Neuronal stem cell (in vitro differentiated cells): ENCODE results near the gene AGXT2.

Experiments used
- DNase-seq: peaks from one replicate; pipeline ENCODE4 v3.0.0-alpha.2; 2013; ENCODE audit warnings: low spot score
- H2AFZ ChIP-seq: one replicate; pipeline ENCODE4 v1.6.1; 2013; ENCODE audit warnings: mild to moderate bottlenecking, low read length, inconsistent platforms
- H2AK5ac ChIP-seq: 2 replicates; pipeline ENCODE4 v1.6.1; 2013; ENCODE audit warnings: low read depth, mild to moderate bottlenecking, inconsistent platforms, low read length, moderate library complexity, mixed read lengths
- H2BK120ac ChIP-seq: 2 replicates; pipeline ENCODE4 v1.6.1; 2013; ENCODE audit warnings: low read depth, mild to moderate bottlenecking, inconsistent platforms, low read length, moderate library complexity, mixed read lengths
- H2BK12ac ChIP-seq: one replicate; pipeline ENCODE4 v1.6.1; 2013; ENCODE audit warnings: low read length, inconsistent platforms
- H2BK15ac ChIP-seq: 2 replicates; pipeline ENCODE4 v1.6.1; 2013; ENCODE audit warnings: mild to moderate bottlenecking, low read length, inconsistent platforms, mixed read lengths
- H2BK5ac ChIP-seq: one replicate; pipeline ENCODE4 v1.6.1; 2013; ENCODE audit warnings: inconsistent platforms, mild to moderate bottlenecking, low read length, moderate library complexity
- H3K14ac ChIP-seq: one replicate; pipeline ENCODE4 v1.6.1; 2013; ENCODE audit warnings: low read length, inconsistent platforms
- H3K18ac ChIP-seq: 2 replicates; pipeline ENCODE4 v1.6.1; 2013; ENCODE audit warnings: low read length, inconsistent platforms
- H3K23ac ChIP-seq: 2 replicates; pipeline ENCODE4 v1.6.1; 2013; ENCODE audit warnings: low read depth, mild to moderate bottlenecking, mixed read lengths, low read length, inconsistent platforms; ENCODE audit not compliant: poor library complexity
- H3K27ac ChIP-seq: replicated peaks from 3 replicates; pipeline ENCODE4 v1.5.1; 2013; ENCODE audit warnings: low read length, inconsistent platforms
- H3K27me3 ChIP-seq, 3 experiments: 2 replicates each; pipeline ENCODE4 v1.6.1; 2013; ENCODE audit warnings: low read length in 3 of 3, mild to moderate bottlenecking in 2 of 3, inconsistent platforms in 1 of 3, low read depth in 1 of 3, mixed read lengths in 1 of 3, moderate library complexity in 1 of 3; ENCODE audit not compliant: control insufficient read depth in 3 of 3, insufficient read depth in 3 of 3
- H3K36me3 ChIP-seq, 2 donors: replicated peaks in 1 of 2; 2 replicates each; pipeline ENCODE4 v1.6.1; 2013; ENCODE audit warnings: low read length in 2 of 2; ENCODE audit not compliant: control insufficient read depth in 2 of 2, insufficient read depth in 2 of 2
- H3K4ac ChIP-seq: 2 replicates; pipeline ENCODE4 v1.6.1; 2013; ENCODE audit warnings: inconsistent platforms, mild to moderate bottlenecking, low read length, moderate library complexity
- H3K4me1 ChIP-seq, 2 donors: 1 replicate in 1 of 2; 2 replicates in 1 of 2; pipeline ENCODE4 v1.6.1; 2013; ENCODE audit warnings: low read length in 2 of 2, low read depth in 1 of 2; ENCODE audit not compliant: control insufficient read depth in 2 of 2, insufficient read depth in 1 of 2
- H3K4me2 ChIP-seq: one replicate; pipeline ENCODE4 v1.6.1; 2013; ENCODE audit warnings: mild to moderate bottlenecking, low read length, inconsistent platforms; ENCODE audit not compliant: insufficient read depth, poor library complexity, severe bottlenecking
- H3K4me3 ChIP-seq, 2 donors: 2 replicates each; pipeline ENCODE4 v1.5.1; 2013; ENCODE audit warnings: low read length in 2 of 2, mild to moderate bottlenecking in 2 of 2, inconsistent platforms in 1 of 2, moderate library complexity in 1 of 2
- H3K79me1 ChIP-seq: one replicate; pipeline ENCODE4 v1.6.1; 2013; ENCODE audit warnings: low read depth, mild to moderate bottlenecking, inconsistent platforms, low read length, moderate library complexity
- H3K9ac ChIP-seq: one replicate; pipeline ENCODE4 v1.6.1; 2013; ENCODE audit warnings: mild to moderate bottlenecking, low read depth, low read length, inconsistent platforms; ENCODE audit not compliant: poor library complexity
- H3K9me3 ChIP-seq, 2 donors: replicated peaks in 1 of 2; 2 replicates each; pipeline versions ENCODE3 to v1.6.1; 2013; ENCODE audit warnings: low read length in 2 of 2, mild to moderate bottlenecking in 2 of 2, inconsistent platforms in 1 of 2, low read depth in 1 of 2, mixed read lengths in 1 of 2, moderate library complexity in 1 of 2; ENCODE audit not compliant: control insufficient read depth in 2 of 2, insufficient read depth in 1 of 2
- H4K8ac ChIP-seq: one replicate; pipeline ENCODE4 v1.6.1; 2013; ENCODE audit warnings: low read depth, mild to moderate bottlenecking, inconsistent platforms, low read length, moderate library complexity
- H4K91ac ChIP-seq: one replicate; pipeline ENCODE4 v1.6.1; 2013; ENCODE audit warnings: low read length, low read depth, mild to moderate bottlenecking, inconsistent platforms; ENCODE audit not compliant: poor library complexity
- WGBS, 2 donors: extraction: QIAGEN DNeasy Blood & Tissue Kit; methylation state at CpG; one replicate each; pipeline ENCODE4 v1.1.7; 2013; ENCODE audit warnings: missing lambda C conversion rate in 2 of 2, mixed read lengths in 1 of 2; ENCODE audit not compliant: insufficient read length in 2 of 2, insufficient replicate concordance in 1 of 2; ENCODE audit errors: extremely low coverage in 2 of 2; 5-methylcytosine and 5-hydroxymethylcytosine counted together

Gene AGXT2

DNA sequence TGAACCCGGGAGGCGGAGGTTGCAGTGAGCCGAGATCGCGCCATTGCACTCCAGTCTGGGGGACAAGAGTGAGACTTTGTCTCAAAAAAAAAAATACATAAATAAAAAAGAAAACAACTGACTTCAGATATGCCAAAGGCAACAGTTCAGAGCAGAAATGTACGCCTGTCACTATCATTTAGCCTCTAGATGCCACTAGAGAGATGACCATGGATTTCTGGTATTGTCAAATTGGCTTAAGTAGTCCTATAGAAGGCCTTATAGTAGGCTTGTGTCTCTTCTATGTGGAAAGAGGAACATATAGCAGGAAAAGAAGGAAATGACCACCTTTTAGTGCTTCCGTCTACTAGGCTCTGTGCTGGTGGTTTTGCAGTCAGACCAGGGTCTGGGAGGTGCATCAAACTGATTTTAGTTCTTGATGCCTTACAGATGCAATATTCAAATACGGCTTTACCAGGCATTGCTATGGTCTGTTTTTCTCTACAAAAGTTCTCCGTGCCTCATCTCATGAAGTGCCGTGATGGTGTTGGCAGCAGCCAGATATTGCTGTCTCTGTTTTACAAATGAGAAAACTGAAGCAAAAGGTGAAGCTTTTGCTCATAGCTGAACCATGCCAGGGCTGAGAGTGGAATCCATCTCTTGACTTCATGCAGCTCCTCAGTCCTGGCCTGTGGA is 17.2 kb downstream of the AGXT2 start:
- Histone ChIP-seq H3K27ac (no peak overlapping the region), H3K23ac (no peak overlapping the region), H2BK12ac (no peak overlapping the region), H4K8ac (no peak overlapping the region), H3K14ac (no peak overlapping the region), H3K9ac (no peak overlapping the region), H3K4me2 (no peak overlapping the region), H3K36me3 (no peaks in the 10 kb centered on the region), H4K91ac (no peak overlapping the region), H3K9me3 (no peaks in the 10 kb centered on the region), H3K4me1 (peaks cover 2 to 4% of the 10 kb centered on the region in 2 donors), H3K4ac (no peak overlapping the region), H3K79me1 (no peaks in the 10 kb centered on the region), H3K4me3 (no peak overlapping the region), H3K18ac (no peak overlapping the region), H2AFZ (no peak overlapping the region), H2BK5ac (no peak overlapping the region), H3K27me3 (peaks cover 0 to 1% (median 0%) of the 10 kb centered on the region in 3 experiments), H2BK15ac (no peak overlapping the region), H2BK120ac (no peak overlapping the region), H2AK5ac (no peak overlapping the region)
- no CpG with 5 or more reads among the region's 10 CpGs for WGBS, 2 donors
- no peak for DNase-seq

- no CpG with 5 or more reads among the region's 4 CpGs for WGBS, 2 donors
- H3K27ac ChIP-seq = no peak overlapping the region
- no peaks in the 10 kb centered on the region for H3K36me3 ChIP-seq
- no peak overlapping the region for H3K4ac ChIP-seq
- H2BK120ac ChIP-seq = no peak overlapping the region
- no peak overlapping the region for H2BK12ac ChIP-seq
- peaks cover 0 to 3% (median 0%) of the 10 kb centered on the region in 3 experiments for H3K27me3 ChIP-seq
- H4K8ac ChIP-seq = no peak overlapping the region
- no peak overlapping the region for H2AK5ac ChIP-seq
- H3K79me1 ChIP-seq = no peaks in the 10 kb centered on the region
- H3K9ac ChIP-seq = no peak overlapping the region
- no peak for DNase-seq
- H3K18ac ChIP-seq = no peak overlapping the region
- no peak overlapping the region for H3K23ac ChIP-seq
- no peak overlapping the region for H4K91ac ChIP-seq
- no peaks in the 10 kb centered on the region for H3K9me3 ChIP-seq
- H3K4me1 ChIP-seq = peaks cover 2 to 4% of the 10 kb centered on the region in 2 donors
- H3K14ac ChIP-seq = no peak overlapping the region
- H2BK15ac ChIP-seq = no peak overlapping the region
- no peak overlapping the region for H2AFZ ChIP-seq
- H3K4me2 ChIP-seq = no peak overlapping the region
- H3K4me3 ChIP-seq = no peak overlapping the region
- no peak overlapping the region for H2BK5ac ChIP-seq
Observed at GRCh38 chr5:35029333-35029732, 18.4 kb downstream of the AGXT2 start.

DNA sequence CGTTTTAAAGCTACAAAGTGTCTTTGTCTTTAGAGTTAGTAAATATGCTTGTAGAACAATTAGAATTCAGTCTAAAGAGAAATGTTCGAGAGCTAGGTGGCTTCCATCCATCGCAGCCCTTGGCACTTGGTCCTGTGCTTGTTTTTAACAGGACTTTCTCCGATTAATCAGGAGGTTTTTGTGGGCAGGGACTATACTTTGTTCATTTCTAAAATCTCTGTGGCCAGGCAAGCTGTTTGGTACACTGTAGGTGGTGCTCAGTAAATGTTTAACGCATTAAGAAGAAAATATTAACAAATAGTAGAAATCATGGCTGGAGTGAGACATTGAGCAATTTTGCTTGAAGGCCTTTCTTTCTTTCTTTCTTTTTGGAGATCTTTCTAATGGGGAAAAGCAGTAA is 20.8 kb downstream of the AGXT2 start:
- Histone ChIP-seq H2BK120ac (no peak overlapping the region), H3K4me3 (no peak overlapping the region), H3K27ac (no peak overlapping the region), H3K23ac (no peak overlapping the region), H2BK5ac (no peak overlapping the region), H3K36me3 (no peaks in the 10 kb centered on the region), H2AK5ac (no peak overlapping the region), H2BK12ac (no peak overlapping the region), H3K79me1 (no peaks in the 10 kb centered on the region), H4K8ac (no peak overlapping the region), H3K4me2 (no peak overlapping the region), H3K18ac (no peak overlapping the region), H4K91ac (no peak overlapping the region), H3K14ac (no peak overlapping the region), H3K9me3 (no peaks in the 10 kb centered on the region), H2AFZ (no peak overlapping the region), H3K9ac (no peak overlapping the region), H3K4ac (no peak overlapping the region), H2BK15ac (no peak overlapping the region), H3K4me1 (peaks cover 2 to 4% of the 10 kb centered on the region in 2 donors), H3K27me3 (peaks cover 0 to 3% (median 0%) of the 10 kb centered on the region in 3 experiments)
- no peak for DNase-seq
- WGBS, 2 donors = no CpG with 5 or more reads among the region's 5 CpGs

- H2AFZ ChIP-seq = no peak overlapping the region
- H3K4ac ChIP-seq = no peak overlapping the region
- H2BK12ac ChIP-seq = no peak overlapping the region
- H4K91ac ChIP-seq = no peak overlapping the region
- H3K4me3 ChIP-seq = no peak overlapping the region
- peaks cover 1 to 2% of the 10 kb centered on the region in 2 donors for H3K4me1 ChIP-seq
- H3K27me3 ChIP-seq = peaks cover 0 to 3% (median 0%) of the 10 kb centered on the region in 3 experiments
- no CpG with 5 or more reads among the region's 5 CpGs for WGBS, 2 donors
- H3K79me1 ChIP-seq = no peaks in the 10 kb centered on the region
- no peak overlapping the region for H2BK15ac ChIP-seq
- no peak overlapping the region for H4K8ac ChIP-seq
- no peaks in the 10 kb centered on the region for H3K36me3 ChIP-seq
- no peak overlapping the region for H3K14ac ChIP-seq
- no peak overlapping the region for H2AK5ac ChIP-seq
- H2BK120ac ChIP-seq = no peak overlapping the region
- H3K9ac ChIP-seq = no peak overlapping the region
- H3K23ac ChIP-seq = no peak overlapping the region
- no peak overlapping the region for H3K27ac ChIP-seq
- no peak overlapping the region for H2BK5ac ChIP-seq
- no peak for DNase-seq
- no peak overlapping the region for H3K4me2 ChIP-seq
- H3K18ac ChIP-seq = no peak overlapping the region
- H3K9me3 ChIP-seq = no peaks in the 10 kb centered on the region
Observed at GRCh38 chr5:35026280-35026840, 21.4 kb downstream of the AGXT2 start.
